ENCODE data around the gene C16orf74.

The C16orf74 gene

GRCh38 chr16:85662976-85663830 lies 87.7 kb downstream of the C16orf74 start:
- no peaks in the 10 kb centered on the region for H3K36me3 ChIP-seq (ENCODE audit: low read length)
- H3K9ac ChIP-seq (ENCODE audit: low read length), result no peak overlapping the region
- no peak overlapping the region for H2AFZ ChIP-seq (ENCODE audit: low read depth, low read length, severe bottlenecking)
- H3K27me3 ChIP-seq (ENCODE audit: low read length), result no peaks in the 10 kb centered on the region
- H3F3A ChIP-seq (ENCODE audit: insufficient read depth), result no peaks in the 10 kb centered on the region
- TF ChIP-seq CTCF (IDR thresholded peaks at IDR 0.05; ENCODE audit: insufficient read depth, low read length, poor library complexity, severe bottlenecking), result no peak
- TF ChIP-seq EZH2phosphoT487 (conservative IDR thresholded peaks at IDR 0.05; ENCODE audit: low read length), result no peak
- no peak overlapping the region for H3K4me3 ChIP-seq (ENCODE audit: insufficient read depth, low read length, poor library complexity, severe bottlenecking)
- no peaks in the 10 kb centered on the region for H3K9me2 ChIP-seq (replicated peaks; ENCODE audit: insufficient read depth, low read length)
- H3K4me2 ChIP-seq (ENCODE audit: low read depth, low read length, poor library complexity, severe bottlenecking), result no peak overlapping the region
- no peaks in the 10 kb centered on the region for H3K9me3 ChIP-seq (ENCODE audit: insufficient read depth, low read length)
- H4K20me1 ChIP-seq (ENCODE audit: low read depth, low read length), result no peaks in the 10 kb centered on the region
- H3K27ac ChIP-seq (ENCODE audit: low read depth, low read length), result no peak overlapping the region
- no peaks in the 10 kb centered on the region for H3K79me2 ChIP-seq (ENCODE audit: insufficient read depth, low read length)

- H2AFZ ChIP-seq (ENCODE audit: low read depth, low read length, severe bottlenecking), result no peak overlapping the region
- no peaks in the 10 kb centered on the region for H3K79me2 ChIP-seq (ENCODE audit: insufficient read depth, low read length)
- H3K27ac ChIP-seq (ENCODE audit: low read depth, low read length), result no peak overlapping the region
- no peaks in the 10 kb centered on the region for H3K9me3 ChIP-seq (ENCODE audit: insufficient read depth, low read length)
- no peaks in the 10 kb centered on the region for H3K27me3 ChIP-seq (ENCODE audit: low read length)
- no peak overlapping the region for H3K4me3 ChIP-seq (ENCODE audit: insufficient read depth, low read length, poor library complexity, severe bottlenecking)
- TF ChIP-seq CTCF (IDR thresholded peaks at IDR 0.05; ENCODE audit: insufficient read depth, low read length, poor library complexity, severe bottlenecking), result no peak
- TF ChIP-seq EZH2phosphoT487 (conservative IDR thresholded peaks at IDR 0.05; ENCODE audit: low read length), result no peak
- no peaks in the 10 kb centered on the region for H3K9me2 ChIP-seq (replicated peaks; ENCODE audit: insufficient read depth, low read length)
- no peaks in the 10 kb centered on the region for H3K36me3 ChIP-seq (ENCODE audit: low read length)
- no peak overlapping the region for H3K4me2 ChIP-seq (ENCODE audit: low read depth, low read length, poor library complexity, severe bottlenecking)
- no peak overlapping the region for H3K9ac ChIP-seq (ENCODE audit: low read length)
- H4K20me1 ChIP-seq (ENCODE audit: low read depth, low read length), result no peaks in the 10 kb centered on the region
- H3F3A ChIP-seq (ENCODE audit: insufficient read depth), result no peaks in the 10 kb centered on the region
These were observed 88.4 kb downstream of the C16orf74 start for GRCh38 chr16:85662482-85662812.

GRCh38 chr16:85661740-85662481 lies 89.0 kb downstream of the C16orf74 start:
- no peaks in the 10 kb centered on the region for H4K20me1 ChIP-seq (ENCODE audit: low read depth, low read length)
- H3K4me3 ChIP-seq (ENCODE audit: insufficient read depth, low read length, poor library complexity, severe bottlenecking), result no peak overlapping the region
- no peak overlapping the region for H3K4me2 ChIP-seq (ENCODE audit: low read depth, low read length, poor library complexity, severe bottlenecking)
- H3K79me2 ChIP-seq (ENCODE audit: insufficient read depth, low read length), result no peaks in the 10 kb centered on the region
- H3K9me3 ChIP-seq (ENCODE audit: insufficient read depth, low read length), result no peaks in the 10 kb centered on the region
- TF ChIP-seq CTCF (IDR thresholded peaks at IDR 0.05; ENCODE audit: insufficient read depth, low read length, poor library complexity, severe bottlenecking) (no peak), EZH2phosphoT487 (conservative IDR thresholded peaks at IDR 0.05; ENCODE audit: low read length) (no peak)
- H3K9me2 ChIP-seq (replicated peaks; ENCODE audit: insufficient read depth, low read length), result no peaks in the 10 kb centered on the region
- no peak overlapping the region for H3K9ac ChIP-seq (ENCODE audit: low read length)
- no peaks in the 10 kb centered on the region for H3F3A ChIP-seq (ENCODE audit: insufficient read depth)
- no peaks in the 10 kb centered on the region for H3K27me3 ChIP-seq (ENCODE audit: low read length)
- H3K27ac ChIP-seq (ENCODE audit: low read depth, low read length), result no peak overlapping the region
- no peak overlapping the region for H2AFZ ChIP-seq (ENCODE audit: low read depth, low read length, severe bottlenecking)
- no peaks in the 10 kb centered on the region for H3K36me3 ChIP-seq (ENCODE audit: low read length)

All from SU-DHL-6 (cell line).